Measurements from ENCODE around the gene TWF1.
"Not testable (repeated sequence)": the region's sequence is repeated elsewhere in the genome, so short reads cannot be mapped to it uniquely, and the experiment has no call there.

TWF1 gene

DNA sequence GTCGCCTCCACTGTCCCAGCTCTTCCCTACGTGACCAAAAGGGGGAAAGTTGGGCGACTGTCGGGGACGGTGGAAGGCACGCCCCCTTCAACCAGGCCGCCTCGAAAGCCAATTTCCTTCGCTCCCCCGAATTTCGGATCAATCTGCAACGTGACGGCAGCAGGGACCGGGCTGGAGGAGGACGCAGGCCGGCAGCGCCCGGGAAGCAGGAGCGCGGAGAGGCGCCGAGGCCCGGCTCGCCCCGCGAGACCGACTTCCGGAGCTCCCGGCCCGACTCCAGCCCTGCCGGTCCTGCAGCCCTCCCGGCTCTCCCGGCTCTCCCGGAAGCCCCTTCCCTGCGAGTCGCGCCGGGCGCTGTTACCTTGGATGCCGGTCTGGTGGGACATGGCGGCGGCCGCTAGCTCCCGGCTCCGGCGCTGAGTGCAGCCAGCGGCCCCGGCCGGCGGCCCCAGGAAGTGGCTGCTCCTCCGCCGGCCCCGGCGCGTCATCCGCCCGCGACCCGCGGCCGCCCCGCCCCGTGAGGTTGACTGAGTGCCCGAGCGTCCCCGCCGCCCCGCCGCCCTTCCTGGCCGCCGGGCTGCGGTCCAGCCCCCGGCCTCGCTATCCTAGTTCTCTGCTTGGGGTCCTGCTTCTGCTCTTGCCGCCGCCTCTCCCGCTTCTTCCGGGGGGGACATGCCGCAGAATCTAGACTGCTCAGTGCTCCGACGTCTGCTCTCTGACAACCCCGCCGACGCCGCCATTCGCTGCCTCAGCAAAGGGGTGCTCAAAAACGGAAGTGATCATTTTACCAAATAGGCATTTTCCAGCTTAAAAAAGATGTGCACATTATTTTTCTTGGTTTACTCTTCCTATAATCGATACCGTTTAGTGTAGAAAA, at the start of gene TWF1:
Gene TWF1, minus strand, starts transcription at position 458 of the 877 bp plus-strand sequence. Its CDS starts 72 bp downstream, at position 386.
- peak; percentile 84 for DNase-seq (ENCODE audit: low spot score)

DNA sequence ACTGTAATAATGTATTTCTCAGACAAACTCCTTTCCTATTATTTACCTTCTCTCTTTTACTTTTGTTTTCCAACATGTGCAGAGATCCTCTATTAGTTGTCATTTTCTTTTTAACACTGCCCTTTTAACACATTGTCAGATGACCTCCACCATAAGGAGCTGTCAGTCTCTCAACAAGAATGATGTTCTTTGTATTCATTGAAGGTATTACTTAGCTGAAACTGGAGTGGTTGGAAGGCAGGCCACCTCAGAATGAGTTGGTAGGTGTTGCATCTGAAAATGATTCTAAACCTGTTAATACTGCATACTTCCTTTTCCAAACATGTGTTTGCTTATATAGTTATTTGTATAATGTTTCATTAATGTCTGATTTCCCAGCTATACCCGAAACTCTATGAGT, 46.6 kb upstream of the TWF1 start:
- no peak for DNase-seq (ENCODE audit: low spot score)

DNA sequence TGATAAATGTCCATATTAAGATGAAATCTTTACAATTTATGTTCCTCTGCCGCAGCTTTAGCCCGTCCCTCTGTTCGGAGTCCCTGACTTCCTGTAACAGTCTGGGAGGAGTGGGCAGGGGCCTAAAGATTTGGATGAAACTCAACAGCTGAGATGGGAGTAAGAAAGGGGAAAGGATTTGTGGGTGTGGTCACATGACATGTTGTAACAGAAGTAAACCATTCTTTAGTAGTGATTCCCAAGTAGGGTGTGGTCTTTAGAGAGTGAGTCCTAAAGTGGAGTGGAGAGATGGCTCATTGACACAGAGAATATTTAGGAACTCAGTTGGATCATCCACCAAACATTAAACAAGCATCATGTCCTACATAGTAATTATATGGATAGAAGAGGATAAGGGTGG, 42.7 kb upstream of the TWF1 start:
- no peak for DNase-seq (ENCODE audit: low spot score)

DNA sequence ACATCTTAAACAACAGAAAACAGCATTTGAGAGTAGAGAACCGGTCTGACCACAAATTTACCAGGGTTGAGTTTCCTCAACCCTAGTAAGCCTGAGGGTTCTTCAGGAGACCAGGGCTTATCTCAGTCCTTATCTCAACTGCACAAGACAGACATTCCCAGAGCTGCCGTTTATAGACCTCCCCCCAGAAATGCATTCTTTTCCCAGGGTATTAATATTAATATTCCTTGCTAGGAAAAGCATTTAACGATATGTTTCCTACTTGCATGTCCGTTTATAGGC, 42.0 kb upstream of the TWF1 start:
- DNase-seq (ENCODE audit: low spot score), result no peak

DNA sequence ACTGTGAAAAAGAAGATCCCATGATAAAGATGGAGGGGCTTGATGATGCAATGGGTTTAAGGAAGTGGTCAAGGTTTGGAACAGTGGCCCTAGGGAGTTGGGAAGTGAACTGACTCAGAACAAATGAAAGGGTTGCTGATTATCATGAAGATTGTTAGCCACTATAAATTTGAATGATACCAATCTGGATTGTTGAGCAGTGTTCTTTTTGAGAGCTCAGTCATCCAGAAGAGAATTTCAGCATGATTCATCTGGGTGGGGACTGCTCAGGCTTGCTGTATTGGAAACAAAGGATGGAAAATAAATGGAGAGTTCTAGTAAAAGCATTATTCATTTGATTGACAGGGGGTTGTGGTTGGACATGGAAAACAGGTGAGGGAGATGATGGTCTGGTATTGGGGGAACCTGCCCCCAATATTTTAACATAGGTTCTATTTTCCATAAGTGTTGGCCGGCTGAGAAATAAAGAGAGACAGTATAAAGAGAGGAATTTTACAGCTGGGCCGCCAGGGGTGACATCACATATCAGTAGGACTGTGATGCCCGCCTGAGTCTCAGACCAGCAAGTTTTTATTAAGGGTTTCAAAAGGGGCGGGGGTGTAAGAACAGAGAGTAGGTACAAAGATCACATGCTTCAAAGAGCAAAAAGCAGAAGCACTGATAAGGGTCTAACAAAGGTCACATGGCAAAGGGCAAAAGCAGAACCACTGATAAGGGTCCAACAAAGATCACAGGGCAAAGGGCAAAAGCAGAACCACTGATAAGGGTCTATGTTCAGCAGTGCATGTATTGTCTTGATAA, 41.5 kb upstream of the TWF1 start:
- DNase-seq (ENCODE audit: low spot score), result not testable (repeated sequence)

DNA sequence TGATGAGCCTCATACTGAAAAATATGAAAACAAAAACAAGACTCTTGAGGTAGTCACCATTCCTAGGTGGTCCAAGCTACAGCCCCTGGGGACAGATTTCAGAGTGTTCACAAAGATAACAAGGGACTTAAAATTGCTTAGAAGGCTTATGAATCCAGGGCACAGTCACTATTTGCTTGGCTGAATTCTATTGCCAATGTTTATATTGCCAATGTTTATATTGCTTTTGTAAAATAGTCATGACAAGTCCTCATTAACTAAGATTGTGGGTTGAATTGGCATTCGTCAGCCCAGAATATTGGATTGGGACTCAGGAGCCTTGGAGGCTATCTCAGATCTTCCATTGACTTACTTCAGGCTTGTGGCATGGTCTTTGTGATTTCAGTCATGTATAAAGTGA, 36.1 kb upstream of the TWF1 start:
- no peak for DNase-seq (ENCODE audit: low spot score)

DNA sequence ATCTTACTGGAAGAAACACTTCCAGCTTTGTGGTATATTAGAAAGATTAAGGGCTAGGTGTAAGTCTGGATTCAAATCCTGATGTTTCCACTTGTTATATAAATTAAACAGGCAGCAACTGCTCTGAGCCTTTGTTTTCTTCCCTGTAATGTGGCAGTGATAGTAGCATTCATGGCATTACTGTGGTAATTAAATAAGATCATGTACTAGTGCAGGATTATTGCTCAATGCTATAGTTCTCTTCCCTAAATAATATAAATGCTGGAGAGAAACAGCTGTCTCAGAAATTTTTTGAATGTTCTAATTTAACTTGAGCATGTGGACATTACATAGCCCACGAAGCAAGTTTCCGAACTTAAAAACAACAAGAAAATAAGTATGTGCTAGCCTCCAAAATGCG, 35.1 kb upstream of the TWF1 start:
- DNase-seq (ENCODE audit: low spot score), result no peak

- no peak for DNase-seq (ENCODE audit: low spot score)
Observed at GRCh38 chr12:43840338-43840737, 34.2 kb upstream of the TWF1 start.

GRCh38 chr12:43836475-43836989, 30.4 kb upstream of the TWF1 start:
- DNase-seq (ENCODE audit: low spot score), result peak; percentile 43

DNA sequence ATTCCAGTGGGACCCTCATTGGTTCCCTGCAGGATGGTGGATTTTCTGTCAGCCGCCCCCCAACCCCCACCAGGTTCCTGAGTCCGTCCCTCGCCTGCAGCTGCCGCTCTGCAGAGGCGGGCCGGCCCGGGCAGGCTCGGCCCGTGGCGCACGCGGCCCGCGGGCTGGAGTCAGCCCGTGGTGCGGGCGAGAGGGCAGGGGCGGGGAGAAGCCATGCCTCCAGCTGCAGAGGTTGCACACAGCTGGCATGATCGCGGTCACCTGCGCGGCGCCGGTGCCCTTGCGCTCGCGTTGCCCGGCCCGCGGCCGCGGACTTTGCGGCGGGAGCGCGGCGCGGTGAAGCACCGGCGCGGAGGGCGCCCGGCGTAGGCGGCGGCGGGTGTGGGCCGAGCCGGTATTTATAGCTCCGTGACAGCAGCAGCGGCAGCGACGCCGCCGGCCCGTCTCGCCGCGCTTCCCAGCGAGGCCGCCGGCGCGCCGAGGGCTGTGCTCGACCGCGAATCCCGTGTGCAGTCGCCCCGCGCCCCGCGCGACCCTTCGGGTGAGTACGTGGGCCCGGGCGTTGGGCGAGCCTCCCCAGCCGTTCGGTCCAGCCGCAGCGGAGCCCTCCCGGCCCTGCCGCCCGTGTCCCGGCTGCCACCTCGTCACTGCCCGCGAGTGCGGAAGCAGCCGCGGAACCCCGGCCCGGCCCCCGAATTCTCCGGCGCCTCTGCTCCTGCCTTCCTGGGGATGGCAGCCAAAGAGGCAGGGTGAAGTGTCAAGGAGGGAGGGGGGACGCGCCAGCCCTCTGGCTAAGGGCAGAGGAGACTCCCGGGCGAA, 29.7 kb upstream of the TWF1 start, which contains the start of gene TMEM117:
Gene TMEM117, plus strand, starts transcription at position 426 of the 819 bp plus-strand sequence.
- peak; percentile 58 for DNase-seq (ENCODE audit: low spot score)

DNA sequence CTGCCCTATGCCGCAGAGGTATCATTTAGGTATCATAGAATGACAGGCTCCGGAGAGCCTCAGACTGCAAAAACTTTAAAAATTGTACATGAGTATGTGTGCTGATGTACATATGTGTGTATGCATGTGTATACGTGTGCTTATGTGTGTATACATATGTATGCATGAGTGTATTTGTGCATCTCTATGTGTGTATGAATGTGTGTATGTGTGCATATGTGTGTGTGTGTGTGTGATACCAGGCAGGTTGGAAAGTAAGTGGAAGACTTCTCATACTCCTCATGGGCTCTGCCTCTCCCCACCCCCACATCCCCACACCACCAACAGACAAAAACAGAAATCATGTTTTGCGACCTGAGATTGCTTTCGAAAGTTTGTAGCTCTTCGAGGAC, 29.1 kb upstream of the TWF1 start:
- peak; percentile 18 for DNase-seq (ENCODE audit: low spot score)

DNA sequence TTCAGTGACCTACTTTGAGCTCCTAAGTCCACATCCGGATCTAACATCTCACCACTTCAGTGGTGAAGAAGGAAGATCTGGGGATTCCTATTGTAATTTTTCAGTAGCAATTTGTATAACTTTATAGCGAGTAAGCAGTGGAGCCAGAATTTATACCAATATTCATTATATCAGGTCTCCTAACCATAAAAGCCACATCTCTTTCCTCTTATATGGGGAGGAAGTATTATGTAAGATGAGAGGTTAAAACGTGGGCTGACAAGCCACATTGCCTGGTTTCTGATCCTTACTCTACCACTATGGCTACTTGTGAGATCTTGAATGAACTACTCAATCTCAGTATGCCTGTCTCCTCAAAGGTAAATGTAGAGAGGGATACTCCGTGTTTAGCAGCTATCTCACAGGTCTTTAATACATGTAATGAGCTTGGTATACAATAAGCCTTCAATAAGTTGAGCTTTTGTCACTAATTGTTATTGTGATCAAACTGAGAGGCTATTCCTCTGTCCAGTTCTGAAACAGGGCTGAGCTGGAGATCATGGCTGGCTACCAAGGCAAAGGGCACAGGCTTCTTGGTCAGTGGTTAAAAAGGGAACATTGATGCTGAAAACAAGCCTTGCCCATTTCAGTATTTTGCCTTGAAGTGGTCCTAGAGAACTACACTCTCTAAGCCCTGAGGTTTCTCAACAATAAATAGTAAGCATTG, 26.5 kb upstream of the TWF1 start:
- no peak for DNase-seq (ENCODE audit: low spot score)

- no peak for DNase-seq (ENCODE audit: low spot score)
Observed at GRCh38 chr12:43827093-43827492, 21.0 kb upstream of the TWF1 start.

- DNase-seq (ENCODE audit: low spot score), result no peak
Observed at GRCh38 chr12:43826681-43827080, 20.6 kb upstream of the TWF1 start.

DNA sequence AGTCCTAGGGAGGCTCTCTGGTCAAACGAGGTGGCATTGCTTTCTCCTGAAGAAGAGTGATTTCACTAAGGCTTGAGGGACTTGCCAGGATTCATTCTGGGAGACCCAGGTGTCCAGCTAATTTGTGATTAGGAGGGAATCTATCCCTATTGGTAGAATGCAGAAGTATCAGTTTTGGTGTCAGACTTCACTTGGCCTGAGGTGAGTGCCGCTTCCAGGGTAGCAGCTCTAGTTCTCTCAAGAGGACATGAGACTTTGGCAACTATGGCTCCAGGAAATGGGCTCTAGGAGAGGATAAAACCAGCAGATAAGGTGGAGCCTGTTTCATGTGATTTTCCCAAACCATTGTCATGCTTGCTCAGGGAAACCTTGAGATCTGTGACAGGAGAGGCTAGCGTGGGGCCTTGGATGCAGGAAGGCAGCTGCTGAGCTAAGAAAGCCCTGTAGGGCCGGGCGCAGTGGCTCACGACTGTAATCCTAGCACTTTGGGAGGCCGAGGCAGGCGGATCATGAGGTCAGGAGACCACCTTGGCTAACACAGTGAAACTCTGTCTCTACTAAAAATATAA, 18.2 kb upstream of the TWF1 start:
- no peak for DNase-seq (ENCODE audit: low spot score)

DNA sequence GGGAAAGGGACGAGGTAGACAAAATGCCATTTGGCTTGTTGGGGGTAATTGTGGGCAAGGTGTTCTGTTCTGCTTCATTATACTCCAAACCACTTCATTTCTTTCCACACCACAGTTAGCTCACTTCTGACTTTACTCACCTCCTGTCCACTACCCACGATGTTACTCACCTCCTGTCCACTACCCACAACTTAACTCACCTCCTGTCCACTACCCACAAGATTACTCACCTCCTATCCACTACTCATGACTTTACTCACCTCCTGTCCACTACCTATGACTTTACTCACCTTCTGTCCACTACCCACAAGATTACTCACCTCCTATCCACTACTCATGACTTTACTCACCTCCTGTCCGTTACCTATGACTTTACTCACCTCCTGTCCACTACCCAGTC, 10.1 kb upstream of the TWF1 start:
- DNase-seq (ENCODE audit: low spot score), result no peak

- DNase-seq (ENCODE audit: low spot score), result no peak
Observed at GRCh38 chr12:43815416-43815815, 9.3 kb upstream of the TWF1 start.

- DNase-seq (ENCODE audit: low spot score), result no peak
Observed at GRCh38 chr12:43812926-43813325, 6.8 kb upstream of the TWF1 start.

- no peak for DNase-seq (ENCODE audit: low spot score)
Observed at GRCh38 chr12:43812057-43812456, 5.9 kb upstream of the TWF1 start.

GRCh38 chr12:43807386-43807785, 1.3 kb upstream of the TWF1 start:
- no peak for DNase-seq (ENCODE audit: low spot score)

- DNase-seq (ENCODE audit: low spot score), result no peak
Observed at GRCh38 chr12:43806737-43807072, 588 bp upstream of the TWF1 start.
